CD8-positive, alpha-beta memory T cell (primary cell): ENCODE data around the gene NR5A2. TPM values are rescaled to one million over a fixed set of nuclear protein-coding genes. Genes with fewer than 3 reads are reported as not detected.

Experiments
- CTCF ChIA-PET: fragments of 350-600 bp; sonication (Branson Sonifier 250); formaldehyde crosslinking; loops from one replicate; lab custom pipeline; 2021; ENCODE audit warnings: antibody characterized with exemption; lab: Charles Lee
- POLR2A ChIA-PET: fragments of 350-600 bp; sonication (Branson Sonifier 250); formaldehyde crosslinking; loops from one replicate; lab custom pipeline; 2021; ENCODE audit warnings: antibody characterized with exemption; lab: Charles Lee
- DNase-seq, 5 donors: peaks; one replicate each; pipeline versions ENCODE4 v3.0.0 to v3.0.0-alpha.2; 2020 to 2022; ENCODE audit warnings: mixed read lengths in 1 of 5
- H3K27ac ChIP-seq: one replicate; pipeline ENCODE4 v1.7.0; 2013; ENCODE audit warnings: low read depth, mild to moderate bottlenecking, low read length, moderate library complexity
- H3K27me3 ChIP-seq: 2 replicates; pipeline ENCODE4 v1.7.0; 2013; ENCODE audit warnings: low read length, mild to moderate bottlenecking; ENCODE audit not compliant: insufficient read depth, poor library complexity, severe bottlenecking
- H3K36me3 ChIP-seq: 2 replicates; pipeline ENCODE4 v1.7.0; 2013; ENCODE audit warnings: mild to moderate bottlenecking, low read length, moderate library complexity; ENCODE audit not compliant: insufficient read depth
- H3K4me1 ChIP-seq: 2 replicates; pipeline ENCODE4 v1.7.0; 2013; ENCODE audit warnings: mild to moderate bottlenecking, low read length, moderate library complexity; ENCODE audit not compliant: insufficient read depth
- H3K4me3 ChIP-seq: 2 replicates; pipeline ENCODE4 v1.7.0; 2013; ENCODE audit warnings: mild to moderate bottlenecking, low read length
- H3K9me3 ChIP-seq: 2 replicates; pipeline ENCODE4 v1.7.0; 2013; ENCODE audit warnings: mild to moderate bottlenecking, low read length
- H3K27ac Mint-ChIP-seq, 8 donors: one replicate each; pipeline ENCODE4 v1.8.0; 2020 to 2021; ENCODE audit warnings: mixed read lengths in 8 of 8, mild to moderate bottlenecking in 6 of 8, inconsistent platforms in 3 of 8, moderate library complexity in 3 of 8
- H3K27me3 Mint-ChIP-seq, 2 donors: one replicate each; pipeline ENCODE4 v1.8.0; 2020 to 2021; ENCODE audit warnings: mixed read lengths in 2 of 2, mild to moderate bottlenecking in 1 of 2, moderate library complexity in 1 of 2
- H3K36me3 Mint-ChIP-seq, 3 donors: one replicate each; pipeline ENCODE4 v1.8.0; 2020 to 2021; ENCODE audit warnings: mixed read lengths in 3 of 3, inconsistent platforms in 1 of 3, mild to moderate bottlenecking in 1 of 3
- H3K4me1 Mint-ChIP-seq, 3 donors: one replicate each; pipeline ENCODE4 v1.8.0; 2020 to 2021; ENCODE audit warnings: mixed read lengths in 3 of 3, inconsistent platforms in 1 of 3, mild to moderate bottlenecking in 1 of 3
- H3K4me3 Mint-ChIP-seq, 7 donors: one replicate each; pipeline ENCODE4 v1.8.0; 2020 to 2021; ENCODE audit warnings: mixed read lengths in 7 of 7, mild to moderate bottlenecking in 6 of 7, moderate library complexity in 4 of 7, inconsistent platforms in 2 of 7
- H3K9me3 Mint-ChIP-seq, 5 donors: one replicate each; pipeline ENCODE4 v1.8.0; 2020 to 2022; ENCODE audit warnings: mixed read lengths in 5 of 5, mild to moderate bottlenecking in 3 of 5, moderate library complexity in 2 of 5, inconsistent platforms in 1 of 5
- polyA plus RNA-seq: library from polyadenylated mRNA; unstranded; fragments of 300-500 nt; fragmentation: Illumina TruSeq; gene quantifications from one replicate; pipeline ENCODE4 v1.2.3, GENCODE V29; 2021
- total RNA-seq, 2 experiments: library from RNA; stranded (reverse); gene quantifications; one replicate each; pipeline ENCODE4 v1.2.3, GENCODE V29; 2021

Gene NR5A2
- total and polyA plus RNA-seq, 3 experiments from 2014 or later = not detected

DNA sequence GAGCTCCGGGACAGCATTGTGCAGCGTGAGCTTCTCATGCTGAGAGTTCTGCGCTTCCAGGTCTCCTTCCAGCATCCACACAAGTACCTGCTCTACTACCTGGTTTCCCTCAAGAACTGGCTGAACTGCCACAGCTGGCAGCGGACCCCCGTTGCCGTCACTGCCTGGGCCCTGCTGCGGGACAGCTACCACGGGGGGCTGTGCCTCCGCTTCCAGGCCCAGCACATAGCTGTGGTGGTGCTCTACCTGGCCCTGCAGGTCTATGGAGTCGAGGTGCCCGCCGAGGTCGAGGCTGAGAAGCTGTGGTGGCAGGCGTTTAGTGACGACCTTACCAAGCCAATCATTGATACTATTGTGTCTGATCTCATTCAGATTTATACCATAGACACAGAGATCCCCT, 186.4 kb downstream of the NR5A2 start:
- H3K27me3 Mint-ChIP-seq = peaks cover 6 to 12% of the 10 kb centered on the region in 2 donors
- no peak for DNase-seq
- H3K27ac Mint-ChIP-seq = no peak overlapping the region
- H3K9me3 ChIP-seq = no peaks in the 10 kb centered on the region
- H3K27ac ChIP-seq = no peak overlapping the region
- H3K4me3 ChIP-seq = no peak overlapping the region
- peaks cover 0 to 8% (median 5%) of the 10 kb centered on the region in 5 donors for H3K9me3 Mint-ChIP-seq
- H3K36me3 Mint-ChIP-seq = peaks cover 0 to 2% (median 0%) of the 10 kb centered on the region in 3 donors
- POLR2A ChIA-PET = no interaction called here
- CTCF ChIA-PET = interaction anchor here (0.7 kb wide), 1 partner anchor 12 kb away, joined by 3 read pairs; no protein-coding TSS in a partner anchor
- H3K4me1 Mint-ChIP-seq = peaks cover 0 to 7% (median 6%) of the 10 kb centered on the region in 3 donors
- H3K4me1 ChIP-seq = no peaks in the 10 kb centered on the region
- no peak overlapping the region for H3K4me3 Mint-ChIP-seq
- no peaks in the 10 kb centered on the region for H3K36me3 ChIP-seq
- no peaks in the 10 kb centered on the region for H3K27me3 ChIP-seq

DNA sequence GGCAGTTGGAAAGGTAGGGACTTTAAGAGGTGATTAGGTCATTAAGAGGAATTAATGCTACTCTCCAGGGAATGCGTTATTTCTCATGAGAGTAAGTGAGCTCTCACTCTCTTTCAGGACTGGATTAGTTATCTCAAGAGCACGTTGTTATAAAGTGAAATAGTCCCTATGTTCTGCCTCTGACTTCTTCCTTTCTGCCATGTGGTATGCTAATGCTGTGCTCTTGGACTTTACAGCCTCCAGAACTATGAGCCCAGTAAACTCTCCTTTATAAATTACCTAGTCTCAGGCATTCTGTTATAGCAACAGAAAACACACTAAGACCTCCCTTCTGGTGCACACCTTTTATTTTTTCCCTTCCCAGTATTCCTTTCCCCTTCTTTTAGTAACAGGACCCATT, 187.8 kb downstream of the NR5A2 start:
- POLR2A ChIA-PET = no interaction called here
- Histone ChIP-seq H3K36me3 (no peaks in the 10 kb centered on the region), H3K27ac (no peak overlapping the region), H3K4me1 (no peaks in the 10 kb centered on the region), H3K4me3 (no peak overlapping the region), H3K9me3 (no peaks in the 10 kb centered on the region), H3K27me3 (no peaks in the 10 kb centered on the region)
- CTCF ChIA-PET = no interaction called here
- H3K27me3 Mint-ChIP-seq = peaks cover 9 to 12% of the 10 kb centered on the region in 2 donors
- no peak for DNase-seq
- H3K27ac Mint-ChIP-seq = no peak overlapping the region
- peaks cover 0 to 7% (median 6%) of the 10 kb centered on the region in 3 donors for H3K4me1 Mint-ChIP-seq
- H3K36me3 Mint-ChIP-seq = peaks cover 0 to 2% (median 0%) of the 10 kb centered on the region in 3 donors
- H3K4me3 Mint-ChIP-seq = no peak overlapping the region
- H3K9me3 Mint-ChIP-seq = peaks cover 0 to 8% (median 5%) of the 10 kb centered on the region in 5 donors

DNA sequence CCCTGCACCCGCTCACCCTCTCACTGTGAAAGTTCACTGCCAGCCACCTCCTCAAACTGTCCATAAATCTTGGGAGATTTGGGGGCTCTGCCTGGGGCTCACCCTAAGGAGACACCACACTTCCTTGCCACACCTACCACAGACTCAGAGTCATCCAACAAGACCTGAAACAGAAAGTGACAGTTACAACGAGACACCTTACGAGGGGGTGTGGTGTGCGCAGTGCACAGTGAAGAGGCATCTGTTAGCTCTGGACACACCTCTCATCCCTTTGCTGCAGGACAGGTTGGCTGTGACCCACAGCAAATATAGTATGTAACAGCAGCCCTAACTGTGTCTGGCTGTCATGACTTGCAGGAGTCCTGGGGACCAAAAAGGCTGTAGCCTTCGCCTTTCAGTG, 190.2 kb downstream of the NR5A2 start:
- ChIA-PET CTCF (no interaction called here), POLR2A (no interaction called here)
- H3K9me3 ChIP-seq = no peaks in the 10 kb centered on the region
- peaks cover 12 to 15% of the 10 kb centered on the region in 2 donors for H3K27me3 Mint-ChIP-seq
- no peaks in the 10 kb centered on the region for H3K4me1 ChIP-seq
- H3K9me3 Mint-ChIP-seq = peaks cover 0 to 10% (median 5%) of the 10 kb centered on the region in 5 donors
- no peak for DNase-seq
- H3K4me3 Mint-ChIP-seq = no peak overlapping the region
- H3K36me3 ChIP-seq = no peaks in the 10 kb centered on the region
- peaks cover 0 to 4% (median 4%) of the 10 kb centered on the region in 3 donors for H3K36me3 Mint-ChIP-seq
- no peaks in the 10 kb centered on the region for H3K27me3 ChIP-seq
- H3K4me3 ChIP-seq = no peak overlapping the region
- H3K4me1 Mint-ChIP-seq = peaks cover 4 to 13% (median 11%) of the 10 kb centered on the region in 3 donors
- H3K27ac Mint-ChIP-seq = no peak overlapping the region
- H3K27ac ChIP-seq = no peak overlapping the region

DNA sequence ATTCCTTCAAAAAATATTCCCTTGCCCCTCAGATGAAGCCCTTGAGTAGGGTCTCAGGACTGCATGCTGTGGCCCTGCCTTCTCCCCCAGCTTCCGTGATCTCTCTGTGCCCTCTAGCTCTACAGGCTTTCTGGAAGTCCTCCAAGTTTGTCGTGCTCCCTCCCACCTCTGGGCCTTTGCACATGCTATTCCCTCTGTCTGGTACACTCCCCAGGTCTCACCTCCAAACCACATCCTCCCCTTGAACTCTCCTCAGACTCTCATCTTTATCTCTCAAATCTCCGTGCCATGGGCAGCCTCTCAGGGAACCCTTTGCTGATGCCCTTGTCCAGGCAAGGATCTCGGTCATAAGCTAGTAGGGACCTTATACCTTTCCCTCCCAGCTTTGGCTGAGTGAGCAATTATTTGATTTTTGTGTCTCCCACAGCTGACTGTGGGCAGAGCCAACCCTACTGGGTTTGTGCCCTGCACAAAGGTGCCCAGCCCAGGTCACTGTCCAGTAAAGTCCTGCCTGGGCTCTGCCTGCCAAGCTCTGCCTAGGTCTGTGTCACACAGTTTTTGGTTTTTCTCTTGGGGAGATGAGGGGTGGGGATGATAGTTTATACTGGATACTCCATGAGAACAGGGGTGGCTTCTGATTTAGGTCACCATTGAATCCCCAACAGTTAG, 194.2 kb downstream of the NR5A2 start:
- Mint-ChIP-seq H3K4me3 (no peak overlapping the region), H3K9me3 (peaks cover 0 to 2% (median 0%) of the 10 kb centered on the region in 5 donors), H3K36me3 (peaks cover 0 to 4% (median 4%) of the 10 kb centered on the region in 3 donors), H3K27me3 (peaks cover 6 to 12% of the 10 kb centered on the region in 2 donors), H3K4me1 (peaks cover 13 to 32% (median 28%) of the 10 kb centered on the region in 3 donors), H3K27ac (no peak overlapping the region)
- no peak for DNase-seq
- H3K4me3 ChIP-seq = no peak overlapping the region
- ChIA-PET POLR2A (no interaction called here), CTCF (interaction anchor here (0.9 kb wide), 1 partner anchor 14 kb away, joined by 3 read pairs; no protein-coding TSS in a partner anchor)
- H3K36me3 ChIP-seq = no peaks in the 10 kb centered on the region
- H3K27me3 ChIP-seq = no peaks in the 10 kb centered on the region
- no peak overlapping the region for H3K27ac ChIP-seq
- peaks cover 11% of the 10 kb centered on the region for H3K4me1 ChIP-seq
- H3K9me3 ChIP-seq = no peaks in the 10 kb centered on the region

DNA sequence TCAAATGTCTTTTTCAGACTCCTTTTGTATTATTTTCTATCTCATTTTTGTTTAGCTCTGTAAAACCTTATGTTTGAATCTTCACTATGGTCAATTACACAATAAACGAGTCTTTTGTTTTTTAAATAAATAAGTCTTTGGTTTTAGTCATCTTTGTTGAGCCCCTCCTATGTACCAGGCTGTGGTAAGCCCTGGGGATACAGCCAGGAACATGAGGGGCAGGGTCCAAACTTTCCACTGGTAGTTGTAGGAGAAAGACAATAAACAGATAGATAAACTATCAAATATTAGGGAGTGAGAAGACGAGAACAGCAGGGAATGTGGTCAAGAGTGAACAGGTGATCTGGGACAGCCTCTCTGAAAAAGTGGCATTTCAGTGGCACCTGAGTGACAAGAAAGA, 195.7 kb downstream of the NR5A2 start:
- peaks cover 0 to 2% (median 0%) of the 10 kb centered on the region in 5 donors for H3K9me3 Mint-ChIP-seq
- Histone ChIP-seq H3K4me3 (no peak overlapping the region), H3K36me3 (no peaks in the 10 kb centered on the region), H3K27ac (no peak overlapping the region), H3K4me1 (peaks cover 14% of the 10 kb centered on the region), H3K9me3 (no peaks in the 10 kb centered on the region), H3K27me3 (no peaks in the 10 kb centered on the region)
- peaks cover 0 to 4% (median 4%) of the 10 kb centered on the region in 3 donors for H3K36me3 Mint-ChIP-seq
- no peak overlapping the region for H3K27ac Mint-ChIP-seq
- no peak for DNase-seq
- POLR2A ChIA-PET = no interaction called here
- no peak overlapping the region for H3K4me3 Mint-ChIP-seq
- peaks cover 16 to 35% (median 26%) of the 10 kb centered on the region in 3 donors for H3K4me1 Mint-ChIP-seq
- H3K27me3 Mint-ChIP-seq = peaks cover 6 to 7% of the 10 kb centered on the region in 2 donors
- CTCF ChIA-PET = no interaction called here

DNA sequence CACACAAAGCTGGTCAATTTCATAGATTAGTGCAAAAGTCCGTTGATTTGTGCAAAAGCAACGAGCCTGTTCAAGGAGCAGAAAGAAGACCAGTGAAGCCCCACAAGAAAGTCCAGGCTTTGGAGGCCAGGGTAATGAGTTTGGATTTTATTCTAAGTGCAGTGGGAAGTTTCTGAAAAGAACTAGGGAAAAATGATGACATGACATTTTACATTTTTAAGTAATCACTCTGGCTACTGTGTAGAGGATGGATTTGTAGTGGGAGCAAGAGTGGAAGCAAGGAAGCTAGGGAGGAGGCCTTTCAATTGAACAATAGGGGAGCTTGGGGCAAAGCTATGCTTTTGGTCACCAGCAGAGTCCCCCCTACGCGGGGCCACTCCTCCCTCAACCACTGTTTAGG, 196.1 kb downstream of the NR5A2 start:
- peaks cover 6 to 7% of the 10 kb centered on the region in 2 donors for H3K27me3 Mint-ChIP-seq
- POLR2A ChIA-PET = no interaction called here
- Histone ChIP-seq H3K36me3 (no peaks in the 10 kb centered on the region), H3K9me3 (no peaks in the 10 kb centered on the region), H3K27ac (no peak overlapping the region), H3K4me1 (peaks cover 14% of the 10 kb centered on the region), H3K27me3 (no peaks in the 10 kb centered on the region), H3K4me3 (no peak overlapping the region)
- H3K36me3 Mint-ChIP-seq = peaks cover 0 to 4% (median 4%) of the 10 kb centered on the region in 3 donors
- peaks cover 0 to 2% (median 0%) of the 10 kb centered on the region in 5 donors for H3K9me3 Mint-ChIP-seq
- no peak overlapping the region for H3K4me3 Mint-ChIP-seq
- H3K27ac Mint-ChIP-seq = no peak overlapping the region
- CTCF ChIA-PET = no interaction called here
- peaks cover 17 to 37% (median 26%) of the 10 kb centered on the region in 3 donors for H3K4me1 Mint-ChIP-seq
- no peak for DNase-seq

DNA sequence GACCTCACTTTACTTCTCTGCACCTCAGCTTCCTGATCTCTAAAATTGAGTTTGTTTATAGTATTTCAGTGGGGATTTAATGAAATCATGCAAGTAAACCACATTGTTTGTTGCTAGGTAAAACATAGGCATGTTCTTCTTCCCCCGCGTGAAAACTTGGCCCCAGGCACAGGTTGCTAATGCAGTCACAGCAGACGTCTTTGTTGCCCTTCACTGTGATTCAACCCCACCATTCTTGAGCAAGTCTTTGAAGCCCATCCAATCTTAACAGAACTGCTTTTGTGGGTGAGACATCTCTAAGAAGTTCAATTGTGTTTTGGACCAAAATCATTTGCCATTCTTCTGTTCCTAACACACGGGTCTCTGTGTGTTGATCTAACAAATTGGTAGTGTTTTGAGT, 196.8 kb downstream of the NR5A2 start:
- Mint-ChIP-seq H3K27ac (no peak overlapping the region), H3K27me3 (peaks cover 5 to 7% of the 10 kb centered on the region in 2 donors), H3K4me1 (peaks cover 17 to 37% (median 26%) of the 10 kb centered on the region in 3 donors), H3K4me3 (no peak overlapping the region), H3K36me3 (peaks cover 0 to 4% (median 4%) of the 10 kb centered on the region in 3 donors), H3K9me3 (peaks cover 0 to 2% (median 0%) of the 10 kb centered on the region in 5 donors)
- peaks cover 14% of the 10 kb centered on the region for H3K4me1 ChIP-seq
- no peak overlapping the region for H3K27ac ChIP-seq
- H3K4me3 ChIP-seq = no peak overlapping the region
- no peaks in the 10 kb centered on the region for H3K36me3 ChIP-seq
- H3K27me3 ChIP-seq = no peaks in the 10 kb centered on the region
- POLR2A ChIA-PET = no interaction called here
- H3K9me3 ChIP-seq = no peaks in the 10 kb centered on the region
- no peak for DNase-seq
- CTCF ChIA-PET = no interaction called here

DNA sequence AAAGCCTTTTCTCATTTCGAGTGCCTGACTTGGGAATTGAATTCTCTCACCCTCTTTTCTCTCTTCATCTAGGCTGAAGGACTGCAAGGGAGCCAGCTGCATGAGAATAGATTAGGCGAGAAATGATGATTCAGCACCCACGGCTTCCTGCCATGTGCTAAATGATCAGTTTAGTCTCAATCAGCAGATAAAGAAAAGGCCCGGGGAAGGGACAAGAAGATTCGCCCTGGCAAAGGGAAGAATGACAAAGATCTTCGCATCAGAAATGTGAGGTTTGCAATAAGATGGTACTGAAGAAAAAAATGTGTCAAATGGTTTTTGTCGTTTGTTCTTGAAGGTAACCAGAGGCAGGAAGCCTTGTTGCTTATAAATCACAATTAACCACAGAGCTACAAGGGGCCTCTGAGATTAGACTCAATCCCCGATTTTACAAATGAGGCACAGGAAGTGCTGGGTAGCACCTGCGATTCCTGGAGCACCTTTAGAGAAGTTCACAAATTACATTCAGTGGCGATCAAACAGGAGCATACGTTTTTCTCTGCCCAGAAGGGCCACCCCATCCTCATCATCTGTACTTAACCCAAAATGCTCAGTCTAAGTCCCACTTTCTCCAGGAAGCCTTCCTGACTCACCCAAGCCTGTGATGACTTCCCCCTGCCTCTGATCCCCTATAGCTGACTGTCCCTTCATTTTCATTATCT, 198.9 kb downstream of the NR5A2 start:
- POLR2A ChIA-PET = no interaction called here
- peak in 2 of 5 donors; percentile 1 to 2 for DNase-seq
- peaks cover 4 to 5% of the 10 kb centered on the region in 2 donors for H3K27me3 Mint-ChIP-seq
- Histone ChIP-seq H3K9me3 (no peaks in the 10 kb centered on the region), H3K4me1 (peaks cover 14% of the 10 kb centered on the region), H3K4me3 (no peak overlapping the region), H3K27me3 (no peaks in the 10 kb centered on the region), H3K36me3 (no peaks in the 10 kb centered on the region), H3K27ac (no peak overlapping the region)
- H3K27ac Mint-ChIP-seq = peak overlapping the region in 6 of 8 donors; percentile 8 to 60 (median 45)
- H3K4me3 Mint-ChIP-seq = peak overlapping the region in 6 of 7 donors; percentile 53 to 72 (median 67)
- peaks cover 0 to 4% (median 4%) of the 10 kb centered on the region in 3 donors for H3K36me3 Mint-ChIP-seq
- peaks cover 17 to 37% (median 25%) of the 10 kb centered on the region in 3 donors for H3K4me1 Mint-ChIP-seq
- H3K9me3 Mint-ChIP-seq = peaks cover 0 to 2% (median 0%) of the 10 kb centered on the region in 5 donors
- CTCF ChIA-PET = interaction anchor here (1.1 kb wide), 1 partner anchor 12 kb away, joined by 3 read pairs; no protein-coding TSS in a partner anchor
